ENCODE data around the gene ZNF423.

GRCh38 chr16:49529411-49530045, 326.4 kb downstream of the ZNF423 start:
- no peak for TF ChIP-seq SUZ12 (IDR thresholded peaks at IDR 0.05; ENCODE audit: extremely low read depth, insufficient read depth, insufficient read length)
- no peak for TF ChIP-seq ZNF274 (IDR thresholded peaks at IDR 0.05; ENCODE audit: low read depth, low read length)
